Ascending aorta (tissue), 2 donors: Measurements from ENCODE around the gene NPTX1. TPM values are rescaled to one million over a fixed set of nuclear protein-coding genes. Genes with fewer than 3 reads are reported as not detected.

Source experiments
- DNase-seq, 2 donors: peaks; one replicate each; pipeline ENCODE4 v3.0.0-alpha.2; 2019; ENCODE audit warnings: low spot score in 2 of 2
- H3K27ac ChIP-seq, 2 donors: fragments of 200-600 bp; sonication (generic); one replicate each; pipeline ENCODE4 v1.5.1; 2016 to 2017; ENCODE audit warnings: mild to moderate bottlenecking in 1 of 2
- H3K27me3 ChIP-seq: fragments of 200-600 bp; sonication (generic); one replicate; pipeline ENCODE4 v1.5.1; 2017
- H3K36me3 ChIP-seq, 2 donors: fragments of 200-600 bp; sonication (generic); one replicate each; pipeline ENCODE4 v1.5.1; 2016
- H3K4me1 ChIP-seq, 2 donors: fragments of 200-600 bp; sonication (generic); one replicate each; pipeline ENCODE4 v1.5.1; 2016 to 2017; ENCODE audit warnings: mild to moderate bottlenecking in 1 of 2
- H3K4me3 ChIP-seq, 2 donors: fragments of 200-600 bp; sonication (generic); one replicate each; pipeline ENCODE4 v1.5.1; 2016 to 2017; ENCODE audit warnings: mild to moderate bottlenecking in 1 of 2
- H3K9me3 ChIP-seq, 2 donors: fragments of 200-600 bp; sonication (generic); one replicate each; pipeline ENCODE4 v1.5.1; 2016
- intact Hi-C: fragments of 100-400 bp; cut with DNase I; formaldehyde crosslinking; loops from one replicate; pipeline ENCODE4 v1.15.1; 2023
- total RNA-seq: library from RNA; depleted of rRNA; stranded (reverse); fragments of >200 nt; gene quantifications from one replicate; pipeline ENCODE4 v1.1.0, GENCODE V29; 2016
- TF ChIP-seq, protein P1 (sequence below), 3 experiments: fragments of 200-600 bp in 2 of 3; fragments of 450-650 bp in 1 of 3; sonication (generic) in 2 of 3; IDR thresholded peaks; one replicate each; pipeline ENCODE4 v1.5.1; 2016 to 2019; ENCODE audit warnings: antibody characterized with exemption in 3 of 3, mild to moderate bottlenecking in 1 of 3, moderate library complexity in 1 of 3

NPTX1 gene, protein sequence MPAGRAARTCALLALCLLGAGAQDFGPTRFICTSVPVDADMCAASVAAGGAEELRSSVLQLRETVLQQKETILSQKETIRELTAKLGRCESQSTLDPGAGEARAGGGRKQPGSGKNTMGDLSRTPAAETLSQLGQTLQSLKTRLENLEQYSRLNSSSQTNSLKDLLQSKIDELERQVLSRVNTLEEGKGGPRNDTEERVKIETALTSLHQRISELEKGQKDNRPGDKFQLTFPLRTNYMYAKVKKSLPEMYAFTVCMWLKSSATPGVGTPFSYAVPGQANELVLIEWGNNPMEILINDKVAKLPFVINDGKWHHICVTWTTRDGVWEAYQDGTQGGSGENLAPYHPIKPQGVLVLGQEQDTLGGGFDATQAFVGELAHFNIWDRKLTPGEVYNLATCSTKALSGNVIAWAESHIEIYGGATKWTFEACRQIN
- total RNA-seq, result not detected

DNA sequence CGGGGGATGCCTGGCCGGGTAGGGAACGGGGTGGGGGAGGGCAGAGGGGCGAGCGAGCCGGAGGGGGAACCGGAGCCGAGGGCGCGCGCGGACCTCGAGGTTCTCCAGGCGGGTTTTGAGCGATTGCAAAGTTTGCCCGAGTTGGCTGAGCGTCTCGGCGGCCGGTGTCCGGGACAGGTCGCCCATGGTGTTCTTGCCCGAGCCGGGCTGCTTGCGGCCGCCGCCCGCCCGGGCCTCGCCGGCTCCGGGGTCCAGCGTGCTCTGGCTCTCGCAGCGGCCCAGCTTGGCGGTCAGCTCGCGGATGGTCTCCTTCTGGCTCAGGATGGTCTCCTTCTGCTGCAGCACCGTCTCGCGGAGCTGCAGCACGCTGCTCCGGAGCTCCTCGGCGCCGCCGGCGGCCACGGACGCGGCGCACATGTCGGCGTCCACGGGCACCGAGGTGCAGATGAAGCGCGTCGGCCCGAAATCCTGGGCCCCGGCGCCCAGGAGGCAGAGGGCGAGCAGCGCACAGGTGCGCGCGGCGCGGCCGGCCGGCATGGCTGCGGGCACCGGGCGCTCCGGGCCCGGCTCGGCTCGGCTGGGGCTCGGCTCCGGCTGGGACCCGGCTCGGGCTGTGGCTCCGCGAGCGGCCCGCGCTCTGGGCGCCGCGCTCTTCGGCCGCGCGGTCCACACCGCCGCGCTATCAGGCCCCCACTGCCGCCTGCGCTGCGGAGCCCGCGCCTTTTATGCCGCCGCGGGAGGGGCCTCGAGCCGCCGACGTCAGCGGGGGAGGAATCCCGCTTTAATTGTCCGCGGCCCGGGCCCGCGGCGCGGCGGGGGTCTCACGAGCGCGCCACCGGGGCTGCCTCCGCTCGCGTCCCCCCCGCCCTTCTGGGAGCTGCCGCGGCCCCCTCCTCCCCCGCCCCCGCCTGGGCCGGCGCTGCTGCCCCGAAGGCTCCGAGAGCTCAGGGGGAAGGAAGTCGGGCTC is at the start of gene NPTX1:
Gene NPTX1 (minus strand): TSS at position 698 of the 967 bp plus-strand sequence. CDS start 161 bp downstream, at position 537.
- H3K9me3 ChIP-seq, result no peaks in the 10 kb centered on the region
- no peak for DNase-seq
- H3K27ac ChIP-seq, result no peak within 1 kb of the TSS
- H3K27me3 ChIP-seq, result peaks cover 35% of the 10 kb centered on the region
- H3K4me1 ChIP-seq, result peaks cover 21 to 34% of the 10 kb centered on the region in 2 donors
- H3K4me3 ChIP-seq, result peak within 1 kb of the TSS; percentile 56 to 60
- TF ChIP-seq, protein P1, sequence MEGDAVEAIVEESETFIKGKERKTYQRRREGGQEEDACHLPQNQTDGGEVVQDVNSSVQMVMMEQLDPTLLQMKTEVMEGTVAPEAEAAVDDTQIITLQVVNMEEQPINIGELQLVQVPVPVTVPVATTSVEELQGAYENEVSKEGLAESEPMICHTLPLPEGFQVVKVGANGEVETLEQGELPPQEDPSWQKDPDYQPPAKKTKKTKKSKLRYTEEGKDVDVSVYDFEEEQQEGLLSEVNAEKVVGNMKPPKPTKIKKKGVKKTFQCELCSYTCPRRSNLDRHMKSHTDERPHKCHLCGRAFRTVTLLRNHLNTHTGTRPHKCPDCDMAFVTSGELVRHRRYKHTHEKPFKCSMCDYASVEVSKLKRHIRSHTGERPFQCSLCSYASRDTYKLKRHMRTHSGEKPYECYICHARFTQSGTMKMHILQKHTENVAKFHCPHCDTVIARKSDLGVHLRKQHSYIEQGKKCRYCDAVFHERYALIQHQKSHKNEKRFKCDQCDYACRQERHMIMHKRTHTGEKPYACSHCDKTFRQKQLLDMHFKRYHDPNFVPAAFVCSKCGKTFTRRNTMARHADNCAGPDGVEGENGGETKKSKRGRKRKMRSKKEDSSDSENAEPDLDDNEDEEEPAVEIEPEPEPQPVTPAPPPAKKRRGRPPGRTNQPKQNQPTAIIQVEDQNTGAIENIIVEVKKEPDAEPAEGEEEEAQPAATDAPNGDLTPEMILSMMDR (IDR thresholded peaks at IDR 0.05), result no peak
- intact Hi-C loops, result no loop called here
- H3K36me3 ChIP-seq, result no peaks in the 10 kb centered on the region

DNA sequence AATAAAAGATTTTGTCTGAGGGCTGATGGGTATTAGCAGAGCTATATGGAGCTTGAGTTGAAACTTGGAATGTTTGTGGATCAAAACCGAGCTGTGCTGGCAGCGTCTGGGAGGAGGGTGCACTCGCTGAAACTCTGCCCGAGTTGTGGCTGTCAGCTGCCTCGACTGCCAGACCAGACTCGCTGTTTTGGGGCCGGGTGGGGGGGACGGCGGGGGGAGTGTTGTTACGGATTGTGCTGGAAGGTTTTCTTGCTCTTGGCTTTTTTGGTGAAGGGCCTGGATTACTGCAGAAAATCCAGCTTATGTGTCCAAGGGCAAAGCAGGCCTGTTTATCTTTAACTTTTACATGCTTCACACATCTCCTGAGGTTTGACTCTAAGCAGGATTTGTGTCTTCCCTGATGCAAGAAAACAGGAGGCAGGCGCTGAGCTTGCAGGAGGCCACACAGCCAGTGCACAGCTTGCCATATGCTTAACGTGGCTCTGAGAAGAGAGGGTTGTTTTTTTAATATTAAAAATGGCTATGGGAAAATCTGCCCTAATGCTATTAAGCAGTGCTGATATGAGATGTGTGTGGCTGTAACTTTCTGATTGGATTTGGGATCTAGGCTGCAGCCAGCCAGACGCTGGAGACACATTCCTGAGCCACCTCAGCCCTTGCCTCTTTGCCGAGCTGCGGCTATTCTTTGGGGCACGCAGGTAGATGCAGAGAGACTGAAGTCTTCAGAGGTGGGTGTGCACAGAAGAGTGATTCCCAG is 47.7 kb upstream of the NPTX1 start:
- intact Hi-C loops, result no loop called here
- Histone ChIP-seq H3K4me3 (no peak overlapping the region), H3K9me3 (no peaks in the 10 kb centered on the region), H3K27ac (no peak overlapping the region), H3K4me1 (no peaks in the 10 kb centered on the region), H3K27me3 (no peaks in the 10 kb centered on the region), H3K36me3 (no peaks in the 10 kb centered on the region)
- no peak for DNase-seq
- TF ChIP-seq, protein P1 (IDR thresholded peaks at IDR 0.05), result no peak

DNA sequence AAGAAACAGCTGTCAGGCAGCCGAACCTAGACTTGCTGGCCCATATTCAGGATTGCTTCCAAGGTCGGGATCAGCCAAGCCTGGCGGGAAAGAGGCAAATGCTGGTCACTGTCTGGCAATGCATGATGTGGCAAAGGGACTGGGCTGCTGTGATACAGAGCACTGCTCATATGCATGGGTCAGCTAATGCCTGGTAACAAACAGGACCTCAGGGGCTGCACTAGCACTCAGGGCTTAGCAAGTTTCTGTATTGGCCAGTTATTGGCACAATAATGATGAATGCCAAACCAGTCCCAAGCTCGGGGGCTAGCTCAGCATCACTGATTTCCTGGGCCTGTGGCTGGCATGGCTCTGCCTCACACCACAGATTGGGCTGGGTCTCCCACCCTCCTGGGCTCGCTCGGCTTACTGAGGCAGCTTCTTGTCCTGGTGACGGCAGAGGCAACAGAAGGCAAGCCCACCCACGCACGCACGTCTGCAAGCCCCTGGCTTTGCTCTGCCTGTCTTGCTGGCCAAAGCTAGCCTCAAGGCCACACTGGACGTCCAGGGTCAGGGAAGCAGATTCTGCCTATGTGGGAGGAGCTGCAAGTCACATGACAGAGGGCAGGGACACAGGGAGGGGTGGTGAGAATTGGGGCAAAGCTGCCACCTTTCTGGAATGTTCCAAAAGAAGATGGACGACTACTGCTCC is 46.8 kb upstream of the NPTX1 start:
- H3K4me1 ChIP-seq, result no peaks in the 10 kb centered on the region
- no peak overlapping the region for H3K4me3 ChIP-seq
- no peaks in the 10 kb centered on the region for H3K27me3 ChIP-seq
- intact Hi-C loops, result no loop called here
- H3K27ac ChIP-seq, result no peak overlapping the region
- H3K9me3 ChIP-seq, result no peaks in the 10 kb centered on the region
- no peaks in the 10 kb centered on the region for H3K36me3 ChIP-seq
- TF ChIP-seq, protein P1 (IDR thresholded peaks at IDR 0.05), result no peak
- no peak for DNase-seq

DNA sequence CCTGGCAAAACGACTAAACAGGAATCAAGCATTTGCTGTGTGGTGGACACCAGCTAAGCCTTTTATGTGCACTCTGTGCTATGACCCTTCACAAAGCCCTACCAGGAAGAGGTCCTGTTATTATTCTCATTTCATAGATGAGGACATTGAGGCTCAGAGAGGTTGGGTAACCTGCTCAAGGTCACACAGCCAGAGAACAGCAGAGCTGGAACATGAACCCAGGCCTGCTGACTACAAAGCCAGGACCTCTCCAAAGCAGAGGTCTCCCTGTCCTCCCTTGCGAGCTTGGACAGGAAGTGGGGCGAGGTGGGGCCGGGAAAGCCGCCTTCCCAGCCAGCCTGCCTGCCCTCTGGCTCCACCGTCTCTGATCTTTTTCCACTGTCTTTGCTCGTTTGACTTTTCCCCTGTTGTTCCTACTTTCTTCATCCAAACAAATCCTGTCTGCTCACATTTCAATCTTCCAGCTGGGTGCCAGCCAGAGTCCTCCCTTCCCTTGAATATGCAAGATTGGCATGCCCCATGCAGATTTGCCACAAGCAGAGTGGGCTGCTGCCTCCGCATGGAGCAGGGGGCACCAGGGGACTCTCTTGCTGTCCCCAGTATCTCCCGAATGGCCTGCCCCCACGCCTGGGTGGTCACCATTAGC is 44.5 kb upstream of the NPTX1 start:
- H3K9me3 ChIP-seq, result no peaks in the 10 kb centered on the region
- intact Hi-C loops, result no loop called here
- H3K4me1 ChIP-seq, result no peaks in the 10 kb centered on the region
- no peaks in the 10 kb centered on the region for H3K36me3 ChIP-seq
- DNase-seq, result no peak
- no peaks in the 10 kb centered on the region for H3K27me3 ChIP-seq
- TF ChIP-seq, protein P1 (IDR thresholded peaks at IDR 0.05), result no peak
- H3K27ac ChIP-seq, result no peak overlapping the region
- H3K4me3 ChIP-seq, result no peak overlapping the region
